IMR-90 (cell line): ENCODE measurements around the gene MED23.

Experiments used
- BHLHE40 ChIP-seq: fragments of 150-350 bp; IDR thresholded peaks from 2 replicates; pipeline ENCODE4 v1.6.1; 2016; ENCODE audit warnings: mild to moderate bottlenecking, low read depth, low read length
- CEBPB ChIP-seq: IDR thresholded peaks from 2 replicates; pipeline ENCODE4 v1.6.1; 2012; ENCODE audit warnings: low read depth, low read length, improper control_type of control experiment
- CTCF ChIP-seq: conservative IDR thresholded peaks from 2 replicates; pipeline ENCODE4 v1.5.1; 2012; ENCODE audit warnings: mild to moderate bottlenecking, low read depth, low read length, improper control_type of control experiment
- ELK1 ChIP-seq: fragments of 150-350 bp; IDR thresholded peaks from 2 replicates; pipeline ENCODE4 v1.6.1; 2016; ENCODE audit warnings: low read depth, mild to moderate bottlenecking, low read length, moderate library complexity, borderline replicate concordance
- POLR2A ChIP-seq: IDR thresholded peaks from 2 replicates; pipeline ENCODE4 v1.6.1; 2012; ENCODE audit warnings: mild to moderate bottlenecking, low read depth, low read length
- RAD21 ChIP-seq: IDR thresholded peaks from 2 replicates; pipeline ENCODE4 v1.6.1; 2012; ENCODE audit warnings: low read length, improper control_type of control experiment
- USF2 ChIP-seq: fragments of 150-350 bp; IDR thresholded peaks from 2 replicates; pipeline ENCODE4 v1.6.1; 2017; ENCODE audit warnings: mild to moderate bottlenecking, antibody characterized with exemption, low read length, low read depth

GRCh38 chr6:131586543-131586942, 41.5 kb downstream of the MED23 start:
- TF ChIP-seq CTCF (no peak), POLR2A (no peak), BHLHE40 (no peak), ELK1 (no peak), RAD21 (no peak), USF2 (no peak), CEBPB (peak; percentile 59)
